GM12878 (cell line): ENCODE data around the gene PLEKHG2. TPM values are rescaled to one million over a fixed set of nuclear protein-coding genes. Genes with fewer than 3 reads are reported as not detected.

Experiments used
- ATAC-seq: fragments of 200-7000 bp; cut with Tn5 transposase; 3 replicates; pipeline ENCODE4 v1.9.1; 2020; ENCODE audit warnings: mild to moderate bottlenecking, moderate library complexity
- BruUV-seq: library from RNA; stranded (reverse); fragments of 400-500 nt; replicated peaks from 2 replicates; lab custom pipeline; 2021; lab: Mats Ljungman, UMichigan
- CTCF ChIA-PET: fragments of 300-600 bp; sonication (Branson Sonifier 250); formaldehyde crosslinking; extraction: SDS; loops from one replicate; lab custom pipeline; 2021; ENCODE audit warnings: inconsistent platforms; lab: Yijun Ruan, JAX
- POLR2A ChIA-PET: fragments of 350-600 bp; formaldehyde crosslinking; extraction: SDS; loops from one replicate; lab custom pipeline; 2021; ENCODE audit warnings: inconsistent platforms; lab: Charles Lee
- RAD21 ChIA-PET: fragments of 300-600 bp; sonication (Branson Sonifier 250); formaldehyde crosslinking; loops from one replicate; lab custom pipeline; 2023; ENCODE audit warnings: antibody characterized with exemption; ENCODE audit not compliant: unreplicated experiment; lab: Charles Lee
- SMC1A ChIA-PET: fragments of 300-600 bp; sonication (Branson Sonifier 250); formaldehyde crosslinking; loops from one replicate; lab custom pipeline; 2023; ENCODE audit not compliant: unreplicated experiment, uncharacterized antibody; lab: Charles Lee
- DNase-seq: peaks from one replicate; pipeline ENCODE4 v3.0.0-alpha.2; 2011; ENCODE audit warnings: low read depth, low spot score
- FAIRE-seq: peaks from 3 replicates; lab custom pipeline; 2011; peaks lifted over from hg19 to GRCh38; lab: Jason Lieb, UNC
- H2AFZ ChIP-seq: 2 replicates; pipeline ENCODE4 v1.6.0; 2011; ENCODE audit warnings: low read depth, low read length, control low read depth; ENCODE audit not compliant: control insufficient read depth
- H3K27ac ChIP-seq: 2 replicates; pipeline ENCODE4 v1.5.1; 2011; ENCODE audit warnings: control low read depth; ENCODE audit not compliant: control insufficient read depth, insufficient read depth
- H3K27me3 ChIP-seq, 2 experiments: replicated peaks in 1 of 2; 2 replicates each; pipeline versions ENCODE4 v1.6.0 to v1.6.1; 2011; ENCODE audit warnings: low read length in 1 of 2; ENCODE audit not compliant: control insufficient read depth in 2 of 2, insufficient read depth in 2 of 2
- H3K36me3 ChIP-seq, 2 experiments: 2 replicates each; pipeline ENCODE4 v1.5.1; 2011; ENCODE audit warnings: low read length in 1 of 2; ENCODE audit not compliant: control insufficient read depth in 2 of 2, insufficient read depth in 2 of 2
- H3K4me1 ChIP-seq: 2 replicates; pipeline ENCODE4 v1.6.1; 2011; ENCODE audit warnings: mild to moderate bottlenecking, low read length, moderate library complexity, mixed read lengths; ENCODE audit not compliant: control insufficient read depth, insufficient read depth
- H3K4me2 ChIP-seq: 2 replicates; pipeline ENCODE4 v1.6.0; 2011; ENCODE audit warnings: control low read depth; ENCODE audit not compliant: control insufficient read depth, insufficient read depth
- H3K4me3 ChIP-seq: fragments of 200-600 bp; sonication (generic); 2 replicates; pipeline ENCODE4 v1.5.1; 2016
- H3K79me2 ChIP-seq: 2 replicates; pipeline ENCODE4 v1.6.0; 2011; ENCODE audit warnings: low read length; ENCODE audit not compliant: control insufficient read depth, insufficient read depth
- H3K9ac ChIP-seq: 2 replicates; pipeline ENCODE4 v1.8.0; 2011; ENCODE audit warnings: low read length, control low read depth, mixed read lengths; ENCODE audit not compliant: control insufficient read depth, insufficient read depth
- H3K9me3 ChIP-seq: replicated peaks from 3 replicates; pipeline ENCODE4 v1.5.1; 2011; ENCODE audit warnings: mild to moderate bottlenecking, low read length; ENCODE audit not compliant: control insufficient read depth, insufficient read depth
- H4K20me1 ChIP-seq: 2 replicates; pipeline ENCODE4 v1.6.0; 2011; ENCODE audit not compliant: control insufficient read depth, insufficient read depth
- BCL11A ChIP-seq: IDR thresholded peaks from 2 replicates; pipeline ENCODE4 v1.6.1; 2011; ENCODE audit warnings: low read depth, low read length
- CHD2 ChIP-seq: IDR thresholded peaks from 2 replicates; pipeline ENCODE4 v1.6.1; 2011; ENCODE audit warnings: low read depth, low read length, improper control_type of control experiment, borderline replicate concordance
- POLR2AphosphoS2 ChIP-seq: IDR thresholded peaks from 2 replicates; pipeline ENCODE4 v1.6.1; 2011; ENCODE audit warnings: low read depth, mild to moderate bottlenecking, low read length, improper control_type of control experiment, moderate library complexity
- WGBS: methylation state at CpG from one replicate; pipeline ENCODE4 v1.1.6; 2016; ENCODE audit warnings: low lambda C conversion rate; ENCODE audit not compliant: insufficient replicate concordance, insufficient coverage; ENCODE audit errors: missing lambda C conversion rate; 5-methylcytosine and 5-hydroxymethylcytosine counted together
- in situ Hi-C: fragments of 300-500 bp; cut with MboI; formaldehyde crosslinking; loops from 9 replicates; pipeline ENCODE4 v1.14.3; 2018; ENCODE audit warnings: mixed read lengths
- intact Hi-C: fragments of 100-400 bp; cut with micrococcal nuclease; formaldehyde crosslinking; loops from one replicate; pipeline ENCODE4 v1.14.2; 2022; ENCODE audit not compliant: unreplicated experiment
- polyA plus RNA-seq, 11 experiments: library from polyadenylated mRNA; depleted of rRNA in 4 of 11; unstranded in 6 of 11; stranded (reverse) in 5 of 11; fragments of >200 nt; fragmentation: Nextera tagmentation in 4 of 11; fragmentation: Illumina TruSeq in 1 of 11; extraction: Ambion mirVana in 4 of 11; extraction: Trizol in 1 of 11; gene quantifications; 1 replicate in 1 of 11; 2 replicates in 10 of 11; pipeline versions ENCODE4 v1.2.1 to v1.2.3, GENCODE V29; 2011 to 2016; ENCODE audit warnings: inconsistent platforms in 2 of 11, missing spikeins in 2 of 11, low read depth in 1 of 11
- total RNA-seq, 4 experiments: library from RNA; depleted of rRNA in 3 of 4; stranded (reverse); fragments of >200 nt in 3 of 4; fragmentation: Illumina TruSeq in 1 of 4; extraction: Trizol in 1 of 4; gene quantifications; 2 replicates each; pipeline versions ENCODE4 v1.2.1 to v1.2.3, GENCODE V29; 2013 to 2021
- TF ChIP-seq, protein P1 (sequence below): fragments of 450-650 bp; IDR thresholded peaks from 2 replicates; pipeline ENCODE4 v1.6.1; 2016; ENCODE audit warnings: mild to moderate bottlenecking

Gene PLEKHG2
- total and polyA plus RNA-seq, 10 of the 15 experiments (the other 5 are each of a cell fraction or from before 2014, with no cell fraction given), result 3.0 to 62.5 (median 17.2) TPM

DNA sequence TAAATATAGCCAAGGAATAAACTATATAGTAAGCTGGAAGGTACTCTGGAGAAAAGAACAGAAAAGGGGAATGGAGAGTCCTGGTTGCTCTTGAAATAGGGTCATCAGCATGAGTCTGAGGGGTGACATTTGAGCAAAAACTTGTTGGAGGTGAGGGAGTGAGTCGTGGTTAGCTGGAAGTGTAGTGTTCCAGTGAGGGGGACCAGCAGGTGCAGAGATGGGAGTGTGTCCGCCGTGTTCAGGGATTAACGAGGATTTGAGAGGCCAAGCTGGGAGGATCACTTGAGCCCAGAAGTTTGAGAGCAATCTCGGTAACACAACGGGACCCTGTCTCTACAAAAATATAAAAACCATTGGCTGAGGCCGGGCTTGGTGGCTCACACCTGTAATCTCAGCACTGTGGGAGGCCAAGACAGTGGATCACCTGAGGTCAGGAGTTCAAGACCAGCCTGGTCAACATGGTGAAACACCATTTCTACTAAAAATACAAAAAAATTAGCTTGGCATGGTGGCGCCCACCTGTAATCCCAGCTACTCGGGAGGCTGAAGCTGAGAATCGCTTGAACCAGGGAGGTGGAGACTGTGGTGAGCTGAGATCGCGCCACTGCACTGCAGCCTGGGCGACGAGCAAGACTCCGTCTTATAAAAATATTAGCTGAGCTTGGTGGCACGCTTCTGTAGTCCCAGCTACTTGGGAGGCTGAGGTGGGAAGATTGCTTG, 34.1 kb downstream of the PLEKHG2 start:
- ATAC-seq, result no peak
- peaks cover 0 to 9% of the 10 kb centered on the region in 2 experiments; a peak in 1 of 4 replicates for H3K36me3 ChIP-seq
- peak overlapping the region; percentile 87 for H3K4me3 ChIP-seq
- TF ChIP-seq, protein P1, sequence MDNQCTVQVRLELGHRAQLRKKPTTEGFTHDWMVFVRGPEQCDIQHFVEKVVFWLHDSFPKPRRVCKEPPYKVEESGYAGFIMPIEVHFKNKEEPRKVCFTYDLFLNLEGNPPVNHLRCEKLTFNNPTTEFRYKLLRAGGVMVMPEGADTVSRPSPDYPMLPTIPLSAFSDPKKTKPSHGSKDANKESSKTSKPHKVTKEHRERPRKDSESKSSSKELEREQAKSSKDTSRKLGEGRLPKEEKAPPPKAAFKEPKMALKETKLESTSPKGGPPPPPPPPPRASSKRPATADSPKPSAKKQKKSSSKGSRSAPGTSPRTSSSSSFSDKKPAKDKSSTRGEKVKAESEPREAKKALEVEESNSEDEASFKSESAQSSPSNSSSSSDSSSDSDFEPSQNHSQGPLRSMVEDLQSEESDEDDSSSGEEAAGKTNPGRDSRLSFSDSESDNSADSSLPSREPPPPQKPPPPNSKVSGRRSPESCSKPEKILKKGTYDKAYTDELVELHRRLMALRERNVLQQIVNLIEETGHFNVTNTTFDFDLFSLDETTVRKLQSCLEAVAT, result peak; percentile 69
- TF ChIP-seq POLR2AphosphoS2 (no peak), BCL11A (no peak), CHD2 (no peak)
- no peaks in the 10 kb centered on the region for H3K9me3 ChIP-seq
- WGBS, result 78% methylated on average over 16 of the region's 16 CpGs
- H2AFZ ChIP-seq, result no peak overlapping the region
- BruUV-seq, result no TSS peak
- peaks cover 1% of the 10 kb centered on the region; the same call in 1 of the 2 replicates for H4K20me1 ChIP-seq
- peaks cover 28% of the 10 kb centered on the region for H3K4me1 ChIP-seq
- H3K79me2 ChIP-seq, result peaks cover 72% of the 10 kb centered on the region
- RAD21 ChIA-PET, result interaction anchor here (1.2 to 3.0 kb wide), 2 partner anchors 11 to 48 kb away, joined by 3 to 7 read pairs; partner anchors contain the start of gene RPS16
- H3K27ac ChIP-seq, result peak overlapping the region; percentile 95
- no peaks in the 10 kb centered on the region for H3K27me3 ChIP-seq
- intact Hi-C loops (loop anchor here (5.0 kb wide), 1 partner anchor 51 kb away; the partner anchor contains the start of gene DLL3), in situ Hi-C loops (no loop called here)
- FAIRE-seq, result no peak
- CTCF ChIA-PET, result interaction anchor here (0.6 to 2.6 kb wide), 7 partner anchors 11 to 226 kb away, joined by 3 to 8 read pairs (median 4); partner anchors contain the start of genes PLEKHG2 and RPS16
- H3K9ac ChIP-seq, result peak overlapping the region; percentile 96
- POLR2A ChIA-PET, result interaction anchor here (1.5 to 3.9 kb wide), 2 partner anchors 11 to 35 kb away, joined by 4 to 40 read pairs; partner anchors contain the start of gene RPS16
- SMC1A ChIA-PET, result interaction anchor here (0.9 to 1.8 kb wide), 2 partner anchors 35 to 93 kb away, joined by 3 to 5 read pairs; partner anchors contain the start of gene EID2
- peak overlapping the region; percentile 81 for H3K4me2 ChIP-seq
- no peak for DNase-seq
